CD4-positive, alpha-beta T cell (primary cell): ENCODE results near the gene ING3. TPM values are rescaled to one million over a fixed set of nuclear protein-coding genes. Genes with fewer than 3 reads are reported as not detected.
"Not testable (repeated sequence)": the region's sequence is repeated elsewhere in the genome, so short reads cannot be mapped to it uniquely, and the experiment has no call there.

ENCODE experiments used
- ATAC-seq: fragments of 200-7000 bp; cut with Tn5 transposase; one replicate; pipeline ENCODE4 v1.10.0; 2022; ENCODE audit warnings: mild to moderate bottlenecking; ENCODE audit not compliant: poor library complexity
- CTCF ChIA-PET: fragments of 350-600 bp; sonication (Branson Sonifier 250); formaldehyde crosslinking; loops from one replicate; lab custom pipeline; 2021; ENCODE audit warnings: antibody characterized with exemption, inconsistent platforms; lab: Charles Lee
- POLR2A ChIA-PET: fragments of 350-600 bp; sonication (Branson Sonifier 250); formaldehyde crosslinking; loops from one replicate; lab custom pipeline; 2021; ENCODE audit warnings: antibody characterized with exemption, inconsistent platforms; lab: Charles Lee
- DNase-seq, 14 experiments: peaks; one replicate each; pipeline ENCODE4 v3.0.0-alpha.2; 2013 to 2020; ENCODE audit warnings: mixed read lengths in 2 of 14
- H3K27ac ChIP-seq, 2 donors: one replicate each; pipeline versions ENCODE4 v1.5.1 to v1.7.0; 2013; ENCODE audit warnings: low read length in 2 of 2, low read depth in 1 of 2, mild to moderate bottlenecking in 1 of 2
- H3K27me3 ChIP-seq, 2 experiments: 1 replicate in 1 of 2; 2 replicates in 1 of 2; pipeline versions ENCODE4 v1.6.1 to v1.7.0; 2013; ENCODE audit warnings: low read length in 2 of 2, control low read depth in 1 of 2, mild to moderate bottlenecking in 1 of 2, moderate library complexity in 1 of 2; ENCODE audit not compliant: insufficient read depth in 2 of 2, control insufficient read depth in 1 of 2
- H3K36me3 ChIP-seq: one replicate; pipeline ENCODE4 v1.6.1; 2013; ENCODE audit warnings: low read length, control low read depth; ENCODE audit not compliant: insufficient read depth
- H3K4me1 ChIP-seq: one replicate; pipeline ENCODE4 v1.6.1; 2013; ENCODE audit warnings: low read length, control low read depth; ENCODE audit not compliant: insufficient read depth
- H3K4me3 ChIP-seq: one replicate; pipeline ENCODE4 v1.5.1; 2013; ENCODE audit warnings: mild to moderate bottlenecking, low read length, moderate library complexity
- H3K9me3 ChIP-seq, 2 experiments: 1 replicate in 1 of 2; 2 replicates in 1 of 2; pipeline versions ENCODE4 v1.6.1 to v1.7.0; 2013; ENCODE audit warnings: low read length in 2 of 2, mild to moderate bottlenecking in 2 of 2, control low read depth in 1 of 2, moderate library complexity in 1 of 2; ENCODE audit not compliant: control insufficient read depth in 1 of 2, insufficient read depth in 1 of 2
- H3K27ac Mint-ChIP-seq: one replicate; pipeline ENCODE4 v1.8.0; 2020; ENCODE audit warnings: mixed read lengths
- H3K27me3 Mint-ChIP-seq: one replicate; pipeline ENCODE4 v1.8.0; 2021; ENCODE audit warnings: mixed read lengths
- H3K36me3 Mint-ChIP-seq: one replicate; pipeline ENCODE4 v1.8.0; 2021; ENCODE audit warnings: low read depth, mixed read lengths
- H3K4me1 Mint-ChIP-seq: one replicate; pipeline ENCODE4 v1.8.0; 2021; ENCODE audit warnings: low read depth, mixed read lengths
- H3K4me3 Mint-ChIP-seq: one replicate; pipeline ENCODE4 v1.8.0; 2020; ENCODE audit warnings: mild to moderate bottlenecking, mixed read lengths
- H3K9me3 Mint-ChIP-seq: one replicate; pipeline ENCODE4 v1.8.0; 2020; ENCODE audit warnings: mixed read lengths
- CTCF ChIP-seq: fragments of 200-600 bp; IDR thresholded peaks from one replicate; pipeline ENCODE4 v1.8.0; 2022; ENCODE audit warnings: antibody characterized with exemption, mild to moderate bottlenecking
- intact Hi-C, 2 experiments: fragments of 100-400 bp; cut with DNase I in 1 of 2; cut with micrococcal nuclease in 1 of 2; formaldehyde crosslinking; loops; one replicate each; pipeline versions ENCODE4 v1.15.1 to v1.9.0; 2023 to 2025; cut with DNase I, micrococcal nuclease
- total RNA-seq, 174 experiments: library from RNA in 2 of 174; stranded (reverse) in 2 of 174; gene quantifications; one replicate each; pipeline ENCODE4 v1.2.3 and lab custom pipeline; 2021 to 2026

The ING3 gene
- total RNA-seq, 2 experiments from 2014 or later = 37.9 to 39.3 TPM

DNA sequence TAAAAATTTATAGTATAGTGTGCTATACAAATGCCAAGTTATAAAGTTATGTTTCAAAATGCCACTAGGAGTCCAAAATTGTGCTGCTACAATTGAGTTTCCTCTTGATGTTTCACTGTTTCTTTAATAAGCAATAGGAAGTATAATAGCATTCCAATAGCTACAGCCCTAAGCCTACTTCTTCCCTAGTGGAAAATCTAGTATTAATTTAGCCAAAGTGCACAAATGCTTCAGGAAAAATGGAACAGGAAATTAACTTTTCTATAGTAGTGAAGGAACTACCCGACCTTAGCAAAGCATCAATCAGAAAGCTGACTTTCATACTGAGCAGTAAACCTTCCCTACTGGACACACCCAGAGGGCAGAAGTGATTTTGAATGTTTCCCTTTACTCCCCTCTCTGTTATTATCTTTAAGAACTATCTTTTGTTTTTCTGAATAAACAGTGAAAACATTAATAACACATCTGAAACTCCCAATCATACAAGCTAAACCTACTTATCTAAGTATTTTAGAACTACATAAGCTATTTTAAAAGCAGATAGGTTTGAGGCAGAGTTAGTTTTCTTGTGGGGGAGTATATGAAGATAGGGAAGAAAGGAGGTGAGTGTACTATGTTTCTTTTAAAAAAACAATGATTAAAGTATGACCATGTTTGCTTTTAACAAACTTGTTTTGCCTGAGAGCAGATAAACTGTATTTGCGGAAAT is 51.6 kb downstream of the ING3 start:
- Mint-ChIP-seq H3K4me1 (peaks cover 16% of the 10 kb centered on the region), H3K27ac (no peak overlapping the region), H3K9me3 (no peaks in the 10 kb centered on the region), H3K4me3 (no peak overlapping the region), H3K27me3 (peaks cover 28% of the 10 kb centered on the region), H3K36me3 (no peaks in the 10 kb centered on the region)
- TF ChIP-seq CTCF = no peak
- no peak for ATAC-seq
- peaks cover 0 to 14% of the 10 kb centered on the region in 2 experiments for H3K27me3 ChIP-seq
- DNase-seq = no peak
- intact Hi-C loops = no loop called here
- POLR2A ChIA-PET = no interaction called here
- H3K27ac ChIP-seq = no peak overlapping the region
- no peak overlapping the region for H3K4me3 ChIP-seq
- CTCF ChIA-PET = no interaction called here
- H3K36me3 ChIP-seq = no peaks in the 10 kb centered on the region
- H3K4me1 ChIP-seq = no peaks in the 10 kb centered on the region
- H3K9me3 ChIP-seq = no peaks in the 10 kb centered on the region

DNA sequence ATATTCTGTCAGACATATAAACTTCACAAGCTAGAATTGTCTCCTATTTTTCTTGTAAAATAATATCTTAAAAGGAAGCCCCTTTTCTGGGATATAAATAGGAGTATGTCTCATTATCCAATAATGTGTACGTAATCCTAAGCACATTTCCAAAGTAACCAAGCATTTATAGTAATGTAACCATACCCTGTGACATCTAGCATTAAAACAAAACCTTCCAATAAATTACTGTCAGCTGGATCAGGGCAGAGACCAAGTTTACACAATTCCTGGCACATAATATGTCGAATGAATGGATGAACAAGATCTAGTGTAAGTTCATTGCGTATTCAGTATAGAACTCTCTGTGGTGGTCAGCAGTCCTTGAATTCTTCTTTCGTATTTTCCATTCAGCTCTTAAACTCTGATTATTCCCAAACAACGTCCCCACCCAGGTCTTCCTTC is 52.2 kb downstream of the ING3 start:
- no peaks in the 10 kb centered on the region for H3K4me1 ChIP-seq
- Mint-ChIP-seq H3K27ac (no peak overlapping the region), H3K9me3 (no peaks in the 10 kb centered on the region), H3K4me1 (peaks cover 16% of the 10 kb centered on the region), H3K27me3 (peaks cover 34% of the 10 kb centered on the region), H3K4me3 (no peak overlapping the region), H3K36me3 (no peaks in the 10 kb centered on the region)
- no peak overlapping the region for H3K27ac ChIP-seq
- no peak for TF ChIP-seq CTCF
- H3K9me3 ChIP-seq = no peaks in the 10 kb centered on the region
- DNase-seq (no peak), ATAC-seq (no peak)
- ChIA-PET CTCF (no interaction called here), POLR2A (no interaction called here)
- no peak overlapping the region for H3K4me3 ChIP-seq
- no peaks in the 10 kb centered on the region for H3K36me3 ChIP-seq
- H3K27me3 ChIP-seq = peaks cover 0 to 17% of the 10 kb centered on the region in 2 experiments
- intact Hi-C loops = no loop called here

- H3K4me3 ChIP-seq = no peak overlapping the region
- peaks cover 0 to 19% of the 10 kb centered on the region in 2 experiments for H3K27me3 ChIP-seq
- H3K4me1 ChIP-seq = no peaks in the 10 kb centered on the region
- no peak for DNase-seq
- CTCF ChIA-PET = no interaction called here
- H3K36me3 Mint-ChIP-seq = no peaks in the 10 kb centered on the region
- POLR2A ChIA-PET = no interaction called here
- TF ChIP-seq CTCF = no peak
- H3K27ac ChIP-seq = no peak overlapping the region
- no peak overlapping the region for H3K27ac Mint-ChIP-seq
- H3K9me3 Mint-ChIP-seq = no peaks in the 10 kb centered on the region
- H3K9me3 ChIP-seq = no peaks in the 10 kb centered on the region
- no peak for ATAC-seq
- no peak overlapping the region for H3K4me3 Mint-ChIP-seq
- intact Hi-C loops = no loop called here
- H3K4me1 Mint-ChIP-seq = peaks cover 10% of the 10 kb centered on the region
- peaks cover 40% of the 10 kb centered on the region for H3K27me3 Mint-ChIP-seq
- no peaks in the 10 kb centered on the region for H3K36me3 ChIP-seq
Measured at GRCh38 chr7:121003986-121004685, 53.6 kb downstream of the ING3 start.

- H3K4me1 Mint-ChIP-seq, H3K9me3 ChIP-seq, POLR2A ChIA-PET, H3K27ac Mint-ChIP-seq, DNase-seq, H3K27ac ChIP-seq, CTCF ChIA-PET, H3K4me3 Mint-ChIP-seq, ATAC-seq, H3K4me1 ChIP-seq, H3K4me3 ChIP-seq, intact Hi-C loops, H3K36me3 Mint-ChIP-seq, H3K36me3 ChIP-seq, H3K9me3 Mint-ChIP-seq: not testable (repeated sequence)
- H3K27me3 Mint-ChIP-seq = peaks cover 40% of the 10 kb centered on the region
- peaks cover 0 to 19% of the 10 kb centered on the region in 2 experiments for H3K27me3 ChIP-seq
Measured at GRCh38 chr7:121005058-121005457, 54.5 kb downstream of the ING3 start.
